IMR-90 (cell line): ENCODE data around the gene RPGRIP1L.

Source experiments
- BHLHE40 ChIP-seq: fragments of 150-350 bp; IDR thresholded peaks from 2 replicates; pipeline ENCODE4 v1.6.1; 2016; ENCODE audit warnings: mild to moderate bottlenecking, low read depth, low read length
- CEBPB ChIP-seq: IDR thresholded peaks from 2 replicates; pipeline ENCODE4 v1.6.1; 2012; ENCODE audit warnings: low read depth, low read length, improper control_type of control experiment
- FOS ChIP-seq: fragments of 150-350 bp; IDR thresholded peaks from 2 replicates; pipeline ENCODE4 v1.6.1; 2016; ENCODE audit warnings: low read depth, low read length
- POLR2A ChIP-seq: IDR thresholded peaks from 2 replicates; pipeline ENCODE4 v1.6.1; 2012; ENCODE audit warnings: mild to moderate bottlenecking, low read depth, low read length
- RAD21 ChIP-seq: IDR thresholded peaks from 2 replicates; pipeline ENCODE4 v1.6.1; 2012; ENCODE audit warnings: low read length, improper control_type of control experiment
- RCOR1 ChIP-seq: IDR thresholded peaks from 2 replicates; pipeline ENCODE4 v1.6.1; 2012; ENCODE audit warnings: mild to moderate bottlenecking, low read length, improper control_type of control experiment; ENCODE audit not compliant: insufficient replicate concordance
- SMC3 ChIP-seq: fragments of 150-350 bp; IDR thresholded peaks from 2 replicates; pipeline ENCODE4 v1.6.1; 2016; ENCODE audit warnings: low read depth, mild to moderate bottlenecking, antibody characterized with exemption, low read length, moderate library complexity
- TF ChIP-seq, protein P1 (sequence below): fragments of 150-350 bp; IDR thresholded peaks from 2 replicates; pipeline ENCODE4 v1.6.1; 2017; ENCODE audit warnings: mild to moderate bottlenecking, antibody characterized with exemption, low read length, low read depth
- TF ChIP-seq, protein P2 (sequence below): conservative IDR thresholded peaks from 2 replicates; pipeline ENCODE4 v1.5.1; 2012; ENCODE audit warnings: mild to moderate bottlenecking, low read depth, low read length, improper control_type of control experiment
- TF ChIP-seq, protein P3 (sequence below): fragments of 150-350 bp; IDR thresholded peaks from 2 replicates; pipeline ENCODE4 v1.6.1; 2016; ENCODE audit warnings: low read depth, mild to moderate bottlenecking, low read length, moderate library complexity, borderline replicate concordance

DNA sequence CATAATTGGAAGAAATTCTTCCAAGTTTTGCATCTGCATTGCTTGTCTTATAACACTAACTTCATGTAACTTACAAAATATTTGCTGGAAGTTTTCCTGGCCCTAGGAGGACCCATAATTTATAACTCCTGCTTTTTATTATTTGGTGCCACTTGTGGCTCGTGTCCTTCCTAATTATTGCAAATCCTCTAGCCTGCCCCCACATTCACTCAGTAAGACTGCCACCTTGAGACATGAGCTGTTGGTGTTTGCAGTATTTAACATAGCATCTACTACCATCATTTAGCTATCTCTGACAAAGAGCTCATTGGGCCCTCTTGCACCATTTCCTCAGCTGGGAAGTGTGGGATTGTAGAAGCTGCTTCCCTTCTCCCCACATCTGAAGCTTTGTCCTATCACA, 49.8 kb upstream of the RPGRIP1L start:
- no peak for TF ChIP-seq CEBPB
- TF ChIP-seq, protein P1, sequence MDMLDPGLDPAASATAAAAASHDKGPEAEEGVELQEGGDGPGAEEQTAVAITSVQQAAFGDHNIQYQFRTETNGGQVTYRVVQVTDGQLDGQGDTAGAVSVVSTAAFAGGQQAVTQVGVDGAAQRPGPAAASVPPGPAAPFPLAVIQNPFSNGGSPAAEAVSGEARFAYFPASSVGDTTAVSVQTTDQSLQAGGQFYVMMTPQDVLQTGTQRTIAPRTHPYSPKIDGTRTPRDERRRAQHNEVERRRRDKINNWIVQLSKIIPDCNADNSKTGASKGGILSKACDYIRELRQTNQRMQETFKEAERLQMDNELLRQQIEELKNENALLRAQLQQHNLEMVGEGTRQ: no peak
- TF ChIP-seq, protein P2, sequence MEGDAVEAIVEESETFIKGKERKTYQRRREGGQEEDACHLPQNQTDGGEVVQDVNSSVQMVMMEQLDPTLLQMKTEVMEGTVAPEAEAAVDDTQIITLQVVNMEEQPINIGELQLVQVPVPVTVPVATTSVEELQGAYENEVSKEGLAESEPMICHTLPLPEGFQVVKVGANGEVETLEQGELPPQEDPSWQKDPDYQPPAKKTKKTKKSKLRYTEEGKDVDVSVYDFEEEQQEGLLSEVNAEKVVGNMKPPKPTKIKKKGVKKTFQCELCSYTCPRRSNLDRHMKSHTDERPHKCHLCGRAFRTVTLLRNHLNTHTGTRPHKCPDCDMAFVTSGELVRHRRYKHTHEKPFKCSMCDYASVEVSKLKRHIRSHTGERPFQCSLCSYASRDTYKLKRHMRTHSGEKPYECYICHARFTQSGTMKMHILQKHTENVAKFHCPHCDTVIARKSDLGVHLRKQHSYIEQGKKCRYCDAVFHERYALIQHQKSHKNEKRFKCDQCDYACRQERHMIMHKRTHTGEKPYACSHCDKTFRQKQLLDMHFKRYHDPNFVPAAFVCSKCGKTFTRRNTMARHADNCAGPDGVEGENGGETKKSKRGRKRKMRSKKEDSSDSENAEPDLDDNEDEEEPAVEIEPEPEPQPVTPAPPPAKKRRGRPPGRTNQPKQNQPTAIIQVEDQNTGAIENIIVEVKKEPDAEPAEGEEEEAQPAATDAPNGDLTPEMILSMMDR: no peak
- TF ChIP-seq POLR2A: no peak
- TF ChIP-seq RAD21: no peak
- TF ChIP-seq, protein P3, sequence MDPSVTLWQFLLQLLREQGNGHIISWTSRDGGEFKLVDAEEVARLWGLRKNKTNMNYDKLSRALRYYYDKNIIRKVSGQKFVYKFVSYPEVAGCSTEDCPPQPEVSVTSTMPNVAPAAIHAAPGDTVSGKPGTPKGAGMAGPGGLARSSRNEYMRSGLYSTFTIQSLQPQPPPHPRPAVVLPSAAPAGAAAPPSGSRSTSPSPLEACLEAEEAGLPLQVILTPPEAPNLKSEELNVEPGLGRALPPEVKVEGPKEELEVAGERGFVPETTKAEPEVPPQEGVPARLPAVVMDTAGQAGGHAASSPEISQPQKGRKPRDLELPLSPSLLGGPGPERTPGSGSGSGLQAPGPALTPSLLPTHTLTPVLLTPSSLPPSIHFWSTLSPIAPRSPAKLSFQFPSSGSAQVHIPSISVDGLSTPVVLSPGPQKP: no peak
- TF ChIP-seq FOS: no peak
- TF ChIP-seq BHLHE40: no peak
- no peak for TF ChIP-seq SMC3
- no peak for TF ChIP-seq RCOR1
